ENCODE results near the gene COG6. TPM values are rescaled to one million over a fixed set of nuclear protein-coding genes. Genes with fewer than 3 reads are reported as not detected.

Gene COG6
- total RNA-seq, 2 donors from 2014 or later: 19.5 to 27.6 TPM

DNA sequence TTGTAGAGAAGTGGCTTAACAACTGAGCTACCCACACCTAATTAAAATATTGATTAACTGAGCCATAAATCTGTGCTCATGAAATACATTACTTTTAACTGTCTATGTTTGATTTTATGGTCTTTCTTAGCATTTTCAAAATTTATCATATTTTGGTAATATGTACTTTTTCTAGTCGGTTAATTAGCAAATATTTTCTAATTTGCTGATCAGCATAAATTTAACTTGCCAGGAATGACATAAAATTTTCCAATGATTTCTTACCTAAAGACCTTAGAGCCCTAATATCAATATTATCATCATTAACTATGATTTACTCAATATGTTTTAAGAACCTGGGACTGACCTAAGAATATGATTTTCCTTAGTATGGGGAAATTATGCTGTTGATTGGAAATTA, 19.9 kb upstream of the COG6 start:
- H3K27ac ChIP-seq: no peak overlapping the region
- intact Hi-C loops (cut with DNase I): no loop called here
- 88% methylated on average over 1 of the region's 1 CpG for WGBS
- H3K36me3 ChIP-seq: no peaks in the 10 kb centered on the region
- no peaks in the 10 kb centered on the region for H3K4me1 ChIP-seq (replicated peaks)
- no peaks in the 10 kb centered on the region for H3K9me3 ChIP-seq
- no peaks in the 10 kb centered on the region for H3K27me3 ChIP-seq (replicated peaks; ENCODE audit: insufficient read depth)
- DNase-seq (ENCODE audit: low spot score): no peak
- TF ChIP-seq POLR2A (IDR thresholded peaks at IDR 0.05) (no peak), POLR2AphosphoS5 (IDR thresholded peaks at IDR 0.05) (no peak)
- TF ChIP-seq, protein P1, sequence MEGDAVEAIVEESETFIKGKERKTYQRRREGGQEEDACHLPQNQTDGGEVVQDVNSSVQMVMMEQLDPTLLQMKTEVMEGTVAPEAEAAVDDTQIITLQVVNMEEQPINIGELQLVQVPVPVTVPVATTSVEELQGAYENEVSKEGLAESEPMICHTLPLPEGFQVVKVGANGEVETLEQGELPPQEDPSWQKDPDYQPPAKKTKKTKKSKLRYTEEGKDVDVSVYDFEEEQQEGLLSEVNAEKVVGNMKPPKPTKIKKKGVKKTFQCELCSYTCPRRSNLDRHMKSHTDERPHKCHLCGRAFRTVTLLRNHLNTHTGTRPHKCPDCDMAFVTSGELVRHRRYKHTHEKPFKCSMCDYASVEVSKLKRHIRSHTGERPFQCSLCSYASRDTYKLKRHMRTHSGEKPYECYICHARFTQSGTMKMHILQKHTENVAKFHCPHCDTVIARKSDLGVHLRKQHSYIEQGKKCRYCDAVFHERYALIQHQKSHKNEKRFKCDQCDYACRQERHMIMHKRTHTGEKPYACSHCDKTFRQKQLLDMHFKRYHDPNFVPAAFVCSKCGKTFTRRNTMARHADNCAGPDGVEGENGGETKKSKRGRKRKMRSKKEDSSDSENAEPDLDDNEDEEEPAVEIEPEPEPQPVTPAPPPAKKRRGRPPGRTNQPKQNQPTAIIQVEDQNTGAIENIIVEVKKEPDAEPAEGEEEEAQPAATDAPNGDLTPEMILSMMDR (IDR thresholded peaks at IDR 0.05): no peak
- no peak overlapping the region for H3K4me3 ChIP-seq

DNA sequence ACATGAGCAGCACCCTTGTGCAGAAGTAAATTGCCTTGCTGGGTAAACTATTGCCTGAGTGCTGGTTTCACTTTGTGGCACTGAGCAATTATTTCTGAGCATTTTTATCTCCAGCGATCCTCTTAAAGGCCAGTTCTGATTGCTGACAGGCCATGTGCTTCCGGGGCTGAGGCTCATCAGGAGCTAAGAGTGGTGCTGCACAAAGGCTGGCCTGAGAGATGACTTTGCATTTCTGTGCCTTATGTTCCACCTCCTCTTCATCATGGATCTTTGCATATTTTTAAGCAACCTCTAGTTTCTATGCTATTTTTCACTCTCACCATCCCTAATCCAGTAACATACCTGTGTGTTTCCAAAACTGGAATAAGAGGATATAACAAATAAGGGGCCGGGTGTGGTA, 17.6 kb upstream of the COG6 start:
- Histone ChIP-seq H3K27ac (no peak overlapping the region), H3K27me3 (replicated peaks; ENCODE audit: insufficient read depth) (no peaks in the 10 kb centered on the region), H3K4me1 (replicated peaks) (no peaks in the 10 kb centered on the region), H3K36me3 (no peaks in the 10 kb centered on the region), H3K4me3 (no peak overlapping the region), H3K9me3 (no peaks in the 10 kb centered on the region)
- intact Hi-C loops (cut with DNase I): no loop called here
- DNase-seq (ENCODE audit: low spot score): no peak
- TF ChIP-seq POLR2AphosphoS5 (IDR thresholded peaks at IDR 0.05) (no peak), POLR2A (IDR thresholded peaks at IDR 0.05) (no peak)
- TF ChIP-seq, protein P1 (IDR thresholded peaks at IDR 0.05): no peak
- 95% methylated on average over 3 of the region's 3 CpGs for WGBS

DNA sequence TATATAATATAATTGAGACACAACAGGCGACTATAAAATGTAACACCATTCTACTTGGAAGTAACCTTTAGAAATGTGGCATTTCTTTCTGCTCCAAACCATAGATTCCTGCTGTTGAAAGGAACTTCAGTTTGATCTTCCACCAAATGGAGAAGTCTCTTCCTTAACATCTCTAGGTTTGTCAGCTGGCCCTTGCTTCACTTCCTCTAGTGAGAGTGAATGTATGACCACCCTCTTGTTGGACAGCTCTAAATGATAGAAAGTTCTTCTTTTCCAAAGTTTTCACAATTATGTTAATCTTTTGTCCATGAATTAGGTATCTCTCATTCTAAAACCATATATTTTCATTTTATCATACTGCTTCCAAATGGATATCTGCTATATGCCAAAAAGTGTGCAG, 13.8 kb upstream of the COG6 start:
- intact Hi-C loops (cut with DNase I): no loop called here
- WGBS: 83% methylated on average over 1 of the region's 1 CpG
- H3K4me1 ChIP-seq (replicated peaks): no peaks in the 10 kb centered on the region

DNA sequence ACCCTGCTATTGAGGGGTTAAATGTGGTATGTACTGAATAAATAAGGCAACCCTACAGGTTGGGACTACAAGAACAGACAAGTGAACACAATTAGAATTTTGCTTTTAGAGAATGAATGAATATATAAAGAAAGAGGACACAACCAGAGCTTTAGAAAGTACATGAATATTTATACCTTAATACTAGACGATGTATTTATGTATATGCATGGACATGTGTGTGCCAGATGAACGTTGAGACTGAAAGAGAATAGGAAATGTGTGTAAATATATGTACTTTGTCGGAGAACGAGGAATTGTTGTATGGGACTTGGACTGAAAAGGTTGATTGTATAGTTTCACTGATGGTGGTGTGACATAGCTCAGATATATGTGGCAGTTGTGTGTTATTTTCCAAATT, 9.3 kb upstream of the COG6 start:
- H3K4me1 ChIP-seq (replicated peaks): no peaks in the 10 kb centered on the region
- WGBS: 52% methylated on average over 4 of the region's 4 CpGs
- H3K4me3 ChIP-seq: no peak overlapping the region
- H3K36me3 ChIP-seq: no peaks in the 10 kb centered on the region
- no peaks in the 10 kb centered on the region for H3K27me3 ChIP-seq (replicated peaks; ENCODE audit: insufficient read depth)
- no peak for DNase-seq (ENCODE audit: low spot score)
- intact Hi-C loops (cut with DNase I): no loop called here
- H3K27ac ChIP-seq: no peak overlapping the region
- no peak for TF ChIP-seq POLR2AphosphoS5 (IDR thresholded peaks at IDR 0.05)
- TF ChIP-seq POLR2A (IDR thresholded peaks at IDR 0.05): no peak
- TF ChIP-seq, protein P1 (IDR thresholded peaks at IDR 0.05): no peak
- no peaks in the 10 kb centered on the region for H3K9me3 ChIP-seq

More for the DNA sequence above, 13.8 kb upstream of the COG6 start:
- Histone ChIP-seq H3K9me3 (no peaks in the 10 kb centered on the region), H3K36me3 (no peaks in the 10 kb centered on the region), H3K4me3 (no peak overlapping the region), H3K27ac (no peak overlapping the region), H3K27me3 (replicated peaks; ENCODE audit: insufficient read depth) (no peaks in the 10 kb centered on the region)
- TF ChIP-seq POLR2AphosphoS5 (IDR thresholded peaks at IDR 0.05) (no peak), POLR2A (IDR thresholded peaks at IDR 0.05) (no peak)
- TF ChIP-seq, protein P1 (IDR thresholded peaks at IDR 0.05): no peak
- DNase-seq (ENCODE audit: low spot score): no peak

DNA sequence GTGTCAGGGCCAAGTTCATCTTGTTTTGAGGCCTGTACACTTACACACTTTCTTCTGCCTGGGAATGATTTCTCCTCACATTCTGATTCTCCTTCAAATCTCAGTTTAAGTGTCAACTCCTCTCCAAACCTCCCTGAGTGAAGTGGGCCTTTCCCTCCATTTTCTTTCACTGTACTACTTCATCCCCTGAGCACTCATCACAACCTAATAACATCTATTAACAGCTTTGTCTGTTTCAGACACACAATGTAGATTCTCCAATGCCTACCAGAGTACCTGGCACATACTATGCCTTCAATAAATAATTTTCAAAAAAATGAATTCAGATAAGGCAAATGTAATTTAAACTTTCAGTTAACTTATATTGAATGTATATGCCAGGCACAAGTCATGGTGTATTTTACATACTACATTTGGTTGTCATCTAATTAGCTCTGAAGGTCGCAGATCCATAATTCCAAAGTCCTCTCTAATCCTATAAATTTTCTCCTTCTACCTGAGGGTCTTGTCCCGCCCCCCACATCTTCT, 357 bp upstream of the COG6 start:
- TF ChIP-seq POLR2AphosphoS5 (IDR thresholded peaks at IDR 0.05) (no peak), POLR2A (IDR thresholded peaks at IDR 0.05) (no peak)
- TF ChIP-seq, protein P1 (IDR thresholded peaks at IDR 0.05): no peak
- H3K36me3 ChIP-seq: no peaks in the 10 kb centered on the region
- H3K9me3 ChIP-seq: no peaks in the 10 kb centered on the region
- peak overlapping the region; percentile 75 to 80 for H3K27ac ChIP-seq
- no peaks in the 10 kb centered on the region for H3K27me3 ChIP-seq (replicated peaks; ENCODE audit: insufficient read depth)
- DNase-seq (ENCODE audit: low spot score): no peak
- 1% methylated on average over 2 of the region's 2 CpGs for WGBS
- intact Hi-C loops (cut with DNase I): no loop called here
- peak overlapping the region; percentile 98 to 99 for H3K4me3 ChIP-seq
- H3K4me1 ChIP-seq (replicated peaks): no peaks in the 10 kb centered on the region

Measured in prostate gland (tissue), 2 donors.